MG63 (cell line): ENCODE data around the gene BBS2. TPM values are rescaled to one million over a fixed set of nuclear protein-coding genes. Genes with fewer than 3 reads are reported as not detected.

Experiments used
- DNase-seq: peaks from one replicate; pipeline ENCODE4 v3.0.0-alpha.2; 2020
- H3K27me3 ChIP-seq: fragments of 250-450 bp; sonication (Bioruptor Pico); 2 replicates; pipeline ENCODE4 v1.5.1; 2020; ENCODE audit warnings: mild to moderate bottlenecking, moderate library complexity
- H3K36me3 ChIP-seq: fragments of 250-450 bp; sonication (Bioruptor Pico); 2 replicates; pipeline ENCODE4 v1.5.1; 2020; ENCODE audit warnings: mild to moderate bottlenecking, moderate library complexity
- H3K4me3 ChIP-seq: fragments of 250-450 bp; sonication (Bioruptor Pico); 2 replicates; pipeline ENCODE4 v1.5.1; 2020; ENCODE audit warnings: mild to moderate bottlenecking, moderate library complexity
- H3K9me3 ChIP-seq: fragments of 250-450 bp; sonication (Bioruptor Pico); 2 replicates; pipeline ENCODE4 v1.5.1; 2020; ENCODE audit warnings: mild to moderate bottlenecking, moderate library complexity
- total RNA-seq: library from RNA; depleted of rRNA; stranded (reverse); fragments of >200 nt; shearing (Covaris generic); gene quantifications from 2 replicates; pipeline ENCODE4 v1.2.3, GENCODE V29; 2014; ENCODE audit warnings: low replicate concordance; rRNA removed

Gene BBS2, protein sequence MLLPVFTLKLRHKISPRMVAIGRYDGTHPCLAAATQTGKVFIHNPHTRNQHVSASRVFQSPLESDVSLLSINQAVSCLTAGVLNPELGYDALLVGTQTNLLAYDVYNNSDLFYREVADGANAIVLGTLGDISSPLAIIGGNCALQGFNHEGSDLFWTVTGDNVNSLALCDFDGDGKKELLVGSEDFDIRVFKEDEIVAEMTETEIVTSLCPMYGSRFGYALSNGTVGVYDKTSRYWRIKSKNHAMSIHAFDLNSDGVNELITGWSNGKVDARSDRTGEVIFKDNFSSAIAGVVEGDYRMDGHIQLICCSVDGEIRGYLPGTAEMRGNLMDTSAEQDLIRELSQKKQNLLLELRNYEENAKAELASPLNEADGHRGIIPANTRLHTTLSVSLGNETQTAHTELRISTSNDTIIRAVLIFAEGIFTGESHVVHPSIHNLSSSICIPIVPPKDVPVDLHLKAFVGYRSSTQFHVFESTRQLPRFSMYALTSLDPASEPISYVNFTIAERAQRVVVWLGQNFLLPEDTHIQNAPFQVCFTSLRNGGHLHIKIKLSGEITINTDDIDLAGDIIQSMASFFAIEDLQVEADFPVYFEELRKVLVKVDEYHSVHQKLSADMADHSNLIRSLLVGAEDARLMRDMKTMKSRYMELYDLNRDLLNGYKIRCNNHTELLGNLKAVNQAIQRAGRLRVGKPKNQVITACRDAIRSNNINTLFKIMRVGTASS
- total RNA-seq = 99.1 and 141 TPM in 2 replicates

DNA sequence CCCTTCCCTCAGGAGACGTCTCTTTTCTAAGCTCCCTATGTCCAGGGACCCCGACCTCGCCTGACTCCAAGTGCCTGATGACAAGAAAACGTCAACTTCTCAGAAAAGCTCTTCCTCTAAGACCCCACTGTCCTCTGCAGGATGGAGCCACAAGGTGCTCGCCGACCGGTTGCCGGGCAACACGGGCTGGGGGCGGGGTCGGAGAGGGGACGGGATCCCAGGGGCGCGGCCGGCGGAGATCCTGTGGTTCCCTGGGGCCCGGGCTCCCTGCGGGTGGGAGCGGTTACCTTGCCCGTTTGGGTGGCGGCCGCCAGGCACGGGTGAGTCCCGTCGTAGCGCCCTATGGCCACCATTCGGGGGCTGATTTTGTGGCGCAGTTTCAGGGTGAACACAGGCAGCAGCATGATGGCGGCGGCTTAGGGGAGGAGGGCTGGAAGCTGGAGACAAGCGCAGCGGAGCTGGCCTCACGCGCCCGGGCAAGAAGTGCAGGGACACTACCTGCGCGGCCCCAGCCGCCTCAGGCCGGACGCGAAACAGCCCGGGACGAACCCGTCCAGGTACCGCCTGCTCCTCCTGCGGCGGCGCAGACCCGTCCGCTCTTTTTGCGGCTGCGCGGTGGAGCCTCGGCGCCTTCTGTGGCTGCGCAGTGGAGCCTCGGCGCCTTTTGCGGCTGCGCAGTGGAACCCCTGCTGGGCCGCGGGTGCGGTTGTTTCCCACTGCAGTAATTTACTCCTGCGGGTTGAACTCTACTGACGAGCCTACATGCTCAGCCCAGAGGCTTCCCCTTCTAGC, at the start of gene BBS2:
BBS2 (minus strand) TSS at position 566 of the 792 bp plus-strand sequence; CDS start at position 404, 162 bp downstream.
- H3K36me3 ChIP-seq = no peaks in the 10 kb centered on the region
- H3K27me3 ChIP-seq = no peaks in the 10 kb centered on the region
- H3K4me3 ChIP-seq = peak within 1 kb of the TSS; percentile 90
- DNase-seq = peak; percentile 96
- H3K9me3 ChIP-seq = no peaks in the 10 kb centered on the region

DNA sequence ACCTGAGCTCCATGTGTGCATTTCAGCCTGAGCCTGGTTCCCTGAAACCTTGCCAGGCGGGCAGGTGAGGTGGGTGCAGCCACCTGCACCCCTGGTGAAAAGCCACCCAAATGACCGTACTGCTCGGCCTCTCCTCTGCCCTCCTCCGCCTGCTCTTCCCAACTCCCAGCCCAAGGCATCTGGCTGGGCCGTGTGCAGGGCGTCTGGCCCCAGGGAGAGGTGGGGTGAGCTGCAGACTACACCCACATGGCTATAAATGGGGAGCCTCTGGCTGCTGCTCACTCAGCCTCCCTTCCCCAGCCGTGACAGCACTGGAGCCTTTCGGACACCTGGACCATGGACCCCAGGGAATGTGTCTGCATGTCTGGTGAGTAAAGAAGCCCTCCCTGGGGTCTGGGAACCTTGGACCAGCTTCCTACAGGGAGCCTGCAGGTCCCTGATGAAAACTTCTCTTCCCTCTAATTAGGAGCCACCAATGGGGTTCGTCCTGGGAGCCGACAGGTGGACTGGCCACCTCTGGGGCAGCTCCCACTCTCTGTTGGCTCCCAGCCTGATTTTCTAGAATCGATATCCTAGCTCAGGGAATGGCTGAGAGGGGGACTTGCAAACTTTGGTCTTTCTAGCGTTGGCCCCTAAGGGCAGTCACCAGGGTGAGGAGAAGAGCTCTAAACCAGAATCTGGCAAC, 45.1 kb upstream of the BBS2 start, which contains the start of gene MT4:
MT4 (plus strand) TSS at position 281 of the 685 bp plus-strand sequence; CDS start at position 337, 56 bp downstream.
- no peaks in the 10 kb centered on the region; the same call in 1 of the 2 replicates for H3K27me3 ChIP-seq

DNA sequence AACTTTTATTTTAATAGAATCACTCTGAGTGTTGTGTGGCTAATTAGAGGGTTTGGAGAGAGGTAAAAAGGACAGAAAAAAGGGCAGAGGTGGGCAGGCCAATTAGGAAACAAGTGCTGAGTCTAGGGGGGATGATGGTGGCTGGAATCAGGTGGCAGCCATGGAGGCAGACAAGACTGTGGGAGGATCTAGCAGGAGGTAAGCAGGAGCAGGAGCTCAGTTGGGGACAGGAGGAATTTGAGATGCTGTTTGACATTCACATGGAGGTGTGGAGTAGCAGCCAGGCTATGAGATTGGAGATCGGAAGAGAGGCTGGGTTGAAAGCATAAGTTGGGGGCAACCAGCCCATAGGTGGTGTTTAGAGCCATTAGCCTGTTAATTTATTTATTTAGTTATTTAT, 41.3 kb upstream of the BBS2 start:
- no peaks in the 10 kb centered on the region; the same call in 1 of the 2 replicates for H3K27me3 ChIP-seq
- H3K4me3 ChIP-seq = no peak overlapping the region
- H3K36me3 ChIP-seq = no peaks in the 10 kb centered on the region
- no peak for DNase-seq
- no peaks in the 10 kb centered on the region for H3K9me3 ChIP-seq

More for the DNA sequence above, 45.1 kb upstream of the BBS2 start, which contains the start of gene MT4:
- no peak within 1 kb of the TSS for H3K4me3 ChIP-seq
- no peak for DNase-seq
- H3K9me3 ChIP-seq = no peaks in the 10 kb centered on the region
- H3K36me3 ChIP-seq = no peaks in the 10 kb centered on the region

DNA sequence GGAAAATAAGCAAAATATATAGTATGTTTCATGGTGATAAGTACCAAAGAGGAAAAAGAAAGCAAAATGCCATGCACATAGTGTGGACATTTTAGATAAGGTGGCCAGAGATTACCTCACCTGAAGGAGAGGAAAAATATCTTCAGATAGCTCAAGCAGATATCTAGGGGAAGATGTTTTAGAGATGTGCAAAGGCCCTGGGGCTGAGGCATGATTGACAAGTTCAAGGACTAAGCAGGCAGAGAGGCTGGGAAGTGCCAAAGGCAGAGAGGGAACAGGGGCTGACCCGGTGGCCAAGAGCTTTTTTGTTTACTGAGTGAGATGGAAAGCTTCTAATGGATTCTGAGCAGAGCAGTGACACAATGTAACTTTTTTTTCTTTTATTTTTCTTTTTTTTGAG, 40.6 kb upstream of the BBS2 start:
- no peak for DNase-seq
- Histone ChIP-seq H3K4me3 (no peak overlapping the region), H3K9me3 (no peaks in the 10 kb centered on the region), H3K36me3 (no peaks in the 10 kb centered on the region), H3K27me3 (no peaks in the 10 kb centered on the region; the same call in 1 of the 2 replicates)

DNA sequence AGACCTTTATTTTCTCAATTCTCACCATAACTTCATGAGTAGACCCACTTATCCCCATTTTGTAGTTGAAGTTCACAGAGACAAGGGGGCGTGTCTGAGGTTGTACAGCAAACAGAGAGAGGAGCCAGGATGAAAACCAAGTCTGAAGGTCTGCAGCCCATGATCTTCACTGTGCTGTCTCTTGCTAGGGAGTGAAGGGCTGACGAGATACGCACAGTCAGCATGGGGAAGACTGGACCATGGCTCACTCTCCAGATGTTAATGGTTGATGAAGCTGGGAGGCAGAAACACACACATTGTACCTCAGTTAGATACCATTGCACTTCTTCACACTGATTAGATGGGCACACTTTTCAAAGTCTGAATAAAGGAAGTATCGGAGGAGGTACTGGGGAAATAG, 39.3 kb upstream of the BBS2 start:
- Histone ChIP-seq H3K27me3 (no peaks in the 10 kb centered on the region; the same call in 1 of the 2 replicates), H3K4me3 (no peak overlapping the region), H3K36me3 (no peaks in the 10 kb centered on the region), H3K9me3 (no peaks in the 10 kb centered on the region)
- no peak for DNase-seq

DNA sequence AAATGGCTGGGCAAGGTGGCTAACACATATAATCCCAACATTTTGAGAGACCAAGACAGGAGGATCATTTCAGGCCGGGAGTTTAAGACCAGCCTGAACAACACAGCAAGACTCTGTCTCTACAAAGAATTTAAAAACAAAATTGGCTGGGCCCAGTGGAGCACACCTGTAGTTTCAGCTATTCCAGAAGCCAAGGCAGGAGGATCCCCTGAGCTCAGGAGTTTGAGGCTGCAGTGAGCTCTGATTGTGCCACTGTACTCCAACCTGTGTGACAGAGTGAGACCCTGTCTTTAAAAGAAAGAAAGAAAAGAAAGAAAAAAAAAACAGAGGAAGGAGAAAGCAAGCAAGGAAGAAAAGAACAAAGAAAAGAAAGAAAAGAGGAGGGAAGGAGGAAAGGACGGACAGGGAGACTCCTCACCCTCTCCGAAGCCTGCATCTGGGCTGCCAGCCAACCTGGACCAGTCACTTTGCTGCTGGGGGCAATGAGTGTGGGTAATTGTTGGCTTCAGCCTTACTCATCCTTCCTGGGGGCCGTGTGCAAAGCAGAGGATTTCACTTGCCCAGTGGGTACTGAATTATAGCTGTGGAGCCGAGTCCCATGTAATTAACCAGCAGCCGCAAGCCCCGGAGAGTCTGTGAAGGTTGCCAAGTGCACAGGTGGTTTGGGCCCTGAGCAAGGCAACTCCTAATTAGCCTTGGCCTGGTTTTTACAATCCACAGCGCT, 38.4 kb upstream of the BBS2 start:
- no peaks in the 10 kb centered on the region for H3K9me3 ChIP-seq
- DNase-seq = peak; percentile 100
- H3K4me3 ChIP-seq = no peak overlapping the region

DNA sequence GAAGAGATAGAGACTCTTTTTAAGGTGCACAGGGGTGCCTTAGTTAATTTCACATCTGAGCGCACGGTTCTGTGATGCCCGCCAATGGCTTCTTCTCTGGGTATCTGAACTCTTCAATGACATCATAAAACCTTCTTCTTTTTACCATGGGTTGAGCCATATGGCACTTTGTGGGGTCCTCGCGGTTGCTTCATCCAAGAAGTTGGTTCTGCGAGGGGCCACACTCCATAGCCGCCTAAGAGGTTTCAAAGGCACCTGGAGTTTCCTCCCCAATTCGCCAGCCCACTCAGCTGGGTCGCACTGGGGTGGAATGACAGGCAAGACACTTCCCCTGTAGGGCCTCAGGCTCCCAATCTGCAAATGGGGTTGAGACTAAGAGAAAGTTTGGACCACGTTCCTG, 34.6 kb upstream of the BBS2 start:
- no peak for DNase-seq
- no peaks in the 10 kb centered on the region for H3K36me3 ChIP-seq
- H3K9me3 ChIP-seq = no peaks in the 10 kb centered on the region
- no peaks in the 10 kb centered on the region; the same call in 1 of the 2 replicates for H3K27me3 ChIP-seq
- no peak overlapping the region for H3K4me3 ChIP-seq

More for the DNA sequence above, 38.4 kb upstream of the BBS2 start:
- Histone ChIP-seq H3K27me3 (no peaks in the 10 kb centered on the region; the same call in 1 of the 2 replicates), H3K36me3 (no peaks in the 10 kb centered on the region)

DNA sequence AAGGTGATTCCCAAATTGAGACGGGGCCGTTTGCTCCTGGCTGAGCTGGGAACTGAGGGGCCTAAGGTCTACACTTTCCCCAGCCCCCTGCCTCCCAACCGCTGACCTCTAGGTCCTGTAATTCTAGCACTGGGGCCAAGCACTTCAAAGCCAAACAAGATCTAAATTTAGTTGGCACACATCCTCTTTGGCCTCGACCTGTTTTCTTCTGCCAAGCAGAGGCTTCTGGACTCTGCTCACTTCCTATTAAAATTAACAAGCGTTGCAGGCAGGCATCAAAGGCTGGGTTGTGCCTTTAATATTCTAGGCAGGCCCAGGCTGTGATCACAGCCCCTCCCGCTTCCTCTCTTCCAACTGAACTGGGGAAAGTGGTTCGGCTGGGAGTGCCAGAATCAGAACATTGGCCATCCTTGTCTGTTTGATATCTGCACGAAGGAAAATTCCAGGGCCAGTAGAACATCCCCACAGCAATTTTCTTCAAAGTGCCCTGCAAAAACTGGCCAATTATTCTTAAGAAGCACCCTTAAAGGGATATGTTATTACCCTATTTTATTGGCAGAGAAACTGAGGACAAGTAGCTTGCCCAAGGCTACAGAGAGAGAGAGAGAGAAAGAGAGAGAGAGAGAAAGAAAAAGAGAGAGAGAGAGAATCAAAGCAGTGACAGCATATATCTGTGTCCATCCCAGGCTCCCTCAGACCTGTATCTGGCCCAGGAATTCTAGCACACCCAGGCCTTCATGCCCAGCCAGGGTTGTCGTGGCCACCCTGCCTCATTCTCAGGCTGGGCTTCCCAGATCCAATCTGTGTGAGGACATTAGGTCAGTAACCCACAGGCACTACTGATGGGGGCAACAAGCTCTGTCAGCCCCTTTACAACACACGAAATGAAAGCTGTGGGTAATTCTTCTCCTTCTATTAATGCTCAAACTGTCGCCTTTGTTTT, 32.2 kb upstream of the BBS2 start:
- DNase-seq = peak; percentile 91
- Histone ChIP-seq H3K27me3 (no peaks in the 10 kb centered on the region; the same call in 1 of the 2 replicates), H3K36me3 (no peaks in the 10 kb centered on the region), H3K4me3 (no peak overlapping the region), H3K9me3 (no peaks in the 10 kb centered on the region)

DNA sequence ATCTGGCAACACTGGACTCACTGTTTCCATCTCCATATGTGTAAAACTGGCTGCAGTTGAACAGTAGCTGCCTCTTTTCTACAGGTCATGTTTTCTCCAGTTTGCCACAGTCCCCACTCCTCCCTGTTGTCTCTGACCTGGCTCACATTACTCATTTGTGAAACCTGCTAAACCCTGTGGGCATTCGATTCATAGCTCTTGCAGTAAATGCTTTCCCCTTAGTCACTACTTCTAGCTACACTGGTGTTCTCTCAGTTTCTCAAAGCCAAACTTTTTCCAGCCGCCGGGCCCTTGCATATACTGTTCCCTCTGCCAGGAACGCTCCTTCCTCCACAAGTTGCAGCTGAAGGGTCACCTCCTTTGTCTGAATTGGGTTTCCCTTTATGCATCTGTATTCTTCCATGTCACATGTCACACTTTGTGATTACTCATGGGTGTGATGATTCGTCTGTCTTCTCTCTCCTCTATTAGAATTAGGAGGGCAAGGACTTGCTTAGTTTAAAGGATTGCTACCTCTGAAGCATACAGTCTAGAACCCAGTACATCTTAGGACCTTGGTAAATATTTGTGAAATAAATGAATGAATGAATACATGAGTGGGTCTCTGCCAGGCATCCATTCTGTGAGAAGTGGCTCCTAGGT, 30.0 kb upstream of the BBS2 start:
- H3K27me3 ChIP-seq = no peaks in the 10 kb centered on the region
- DNase-seq = peak; percentile 16
- H3K9me3 ChIP-seq = no peaks in the 10 kb centered on the region
- H3K4me3 ChIP-seq = no peak overlapping the region
- H3K36me3 ChIP-seq = no peaks in the 10 kb centered on the region

DNA sequence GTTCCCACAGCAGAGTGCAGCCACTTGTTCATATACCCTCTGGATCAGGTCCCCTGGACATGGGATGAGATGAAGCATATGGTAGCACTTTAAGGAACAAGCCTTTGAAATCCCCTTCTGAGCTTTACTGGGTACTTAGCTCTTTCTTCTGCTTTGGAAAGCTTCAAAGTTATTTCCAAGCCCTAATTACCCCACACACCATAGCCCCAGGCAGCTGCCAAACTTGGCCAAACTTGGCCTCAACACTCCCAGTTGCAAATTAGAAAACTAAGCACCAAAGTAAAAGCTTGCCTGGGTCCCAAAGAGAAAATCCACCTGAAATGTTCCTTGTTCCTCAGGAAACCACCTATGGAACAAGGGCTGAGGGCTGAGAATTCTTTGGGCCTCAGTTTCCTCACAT, 29.3 kb upstream of the BBS2 start:
- Histone ChIP-seq H3K27me3 (no peaks in the 10 kb centered on the region), H3K4me3 (no peak overlapping the region), H3K9me3 (no peaks in the 10 kb centered on the region), H3K36me3 (no peaks in the 10 kb centered on the region)
- DNase-seq = no peak

DNA sequence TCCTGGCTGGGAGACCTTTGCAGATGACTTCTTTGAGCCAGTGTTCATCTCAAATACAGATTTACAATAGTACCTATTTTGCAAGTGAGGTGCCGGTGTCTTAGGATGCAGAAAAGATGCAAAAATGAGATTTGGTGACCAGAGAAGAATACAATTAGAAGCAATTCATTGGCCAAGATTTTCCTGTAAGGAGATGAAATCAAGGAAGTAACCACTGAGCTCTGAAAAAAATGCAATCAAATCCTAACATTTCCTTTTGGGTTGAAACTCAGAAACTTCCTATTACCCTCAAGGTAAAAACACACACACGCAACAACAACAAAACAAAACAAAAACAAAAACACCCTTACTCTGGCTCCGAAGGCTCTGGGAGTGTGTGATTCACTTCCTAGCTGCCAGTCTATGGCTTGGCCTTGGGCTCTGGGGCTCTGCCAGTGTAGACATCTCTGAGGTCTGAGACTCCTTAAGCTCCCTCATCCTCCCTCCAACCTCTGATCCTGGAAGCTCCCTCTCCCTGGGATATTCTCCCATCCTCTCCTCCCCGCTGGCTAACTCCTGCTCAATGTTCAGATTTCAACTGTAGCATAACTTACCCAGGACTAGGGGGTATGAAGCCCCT, 28.2 kb upstream of the BBS2 start:
- Histone ChIP-seq H3K36me3 (no peaks in the 10 kb centered on the region), H3K9me3 (no peaks in the 10 kb centered on the region), H3K27me3 (no peaks in the 10 kb centered on the region), H3K4me3 (no peak overlapping the region)
- peak; percentile 70 for DNase-seq

DNA sequence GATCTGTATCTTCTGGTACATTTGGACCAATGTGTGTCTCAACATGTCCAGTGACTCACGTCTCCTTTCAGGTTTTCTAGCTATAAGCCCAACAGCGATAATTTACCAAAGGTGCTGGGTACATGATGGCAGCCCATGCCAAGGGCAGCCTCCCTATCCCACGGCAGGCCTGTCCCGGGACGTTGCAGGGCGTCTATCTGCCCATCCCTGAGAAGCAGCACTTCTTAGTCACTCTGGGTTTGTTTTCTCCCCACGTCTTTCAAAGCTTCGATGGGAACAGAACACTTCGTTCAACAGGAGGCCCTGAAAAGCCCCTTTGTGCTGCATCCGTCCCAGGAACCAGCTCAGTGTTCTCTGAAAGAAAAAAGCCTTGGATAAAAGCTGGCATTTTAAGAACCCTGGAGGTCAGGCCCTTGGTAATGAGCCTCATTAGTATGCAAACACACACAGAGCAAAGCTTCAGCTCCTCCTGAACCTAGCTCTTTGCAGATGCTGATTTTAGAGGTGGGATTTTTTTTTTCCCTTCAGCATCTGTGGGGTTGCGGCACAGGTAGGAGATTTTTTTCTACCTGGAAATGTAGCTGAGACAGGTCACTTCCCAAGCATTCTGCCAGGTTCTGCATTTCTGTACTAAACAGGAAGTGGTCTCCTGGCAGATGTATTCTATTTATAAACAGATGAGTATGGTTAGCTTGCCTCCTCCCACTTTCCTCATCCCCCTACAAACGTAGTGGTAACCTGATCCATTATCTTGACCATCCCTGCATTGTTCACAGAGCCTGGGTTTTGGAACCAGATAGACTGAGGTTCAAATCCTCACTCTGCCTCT, 27.5 kb upstream of the BBS2 start:
- H3K4me3 ChIP-seq = no peak overlapping the region
- no peaks in the 10 kb centered on the region for H3K36me3 ChIP-seq
- peak; percentile 22 for DNase-seq

DNA sequence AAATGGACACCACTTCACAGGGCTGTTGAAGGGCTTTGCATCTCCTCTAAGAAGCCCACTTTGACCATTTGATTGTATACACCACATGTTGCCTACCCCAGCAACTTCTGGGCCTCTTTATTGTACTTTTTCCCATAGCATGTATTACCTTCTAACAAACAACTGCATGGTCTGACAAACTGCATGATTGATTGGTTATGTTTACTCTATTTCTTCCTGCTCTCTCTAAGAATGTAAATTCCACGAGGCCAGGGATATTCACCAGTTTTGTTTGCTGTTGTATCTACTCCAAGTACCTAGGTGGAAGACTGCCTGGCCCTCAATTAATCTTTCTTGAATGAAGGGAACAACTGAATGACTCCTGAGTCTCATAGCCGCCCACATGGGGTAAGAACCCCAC, 22.2 kb upstream of the BBS2 start:
- no peak for DNase-seq
- H3K36me3 ChIP-seq = no peaks in the 10 kb centered on the region
- no peak overlapping the region for H3K4me3 ChIP-seq
- H3K27me3 ChIP-seq = no peaks in the 10 kb centered on the region
- peaks cover 16% of the 10 kb centered on the region for H3K9me3 ChIP-seq

More for the DNA sequence above, 27.5 kb upstream of the BBS2 start:
- no peaks in the 10 kb centered on the region for H3K9me3 ChIP-seq
- no peaks in the 10 kb centered on the region for H3K27me3 ChIP-seq
